Measurements from ENCODE around the gene TMEM183A. TPM values are rescaled to one million over a fixed set of nuclear protein-coding genes. Genes with fewer than 3 reads are reported as not detected.

The TMEM183A gene
- total and polyA plus RNA-seq, 9 of the 15 experiments (the other 6 are each of a cell fraction or from before 2014, with no cell fraction given) = 23.4 to 190 (median 124) TPM

- TF ChIP-seq ZNF280B (CRISPR knock-in tag; IDR thresholded peaks at IDR 0.05) = no peak
- TF ChIP-seq CTBP1 (IDR thresholded peaks at IDR 0.05; ENCODE audit: borderline replicate concordance) = peak; percentile 44; the same call in 1 of the 2 replicates
- TF ChIP-seq ZSCAN29 (IDR thresholded peaks at IDR 0.05) = no peak
- TF ChIP-seq BRD4 (IDR thresholded peaks at IDR 0.05) = no peak; the same call in none of the 2 replicates
- no peak for TF ChIP-seq ZNF778 (CRISPR knock-in tag; IDR thresholded peaks at IDR 0.05)
- no peak for TF ChIP-seq ZNF551 (CRISPR knock-in tag; IDR thresholded peaks at IDR 0.05)
- no peak for TF ChIP-seq SAFB2 (IDR thresholded peaks at IDR 0.05; ENCODE audit: borderline replicate concordance, low read depth, low read length, severe bottlenecking)
- TF ChIP-seq SETDB1 (IDR thresholded peaks at IDR 0.05; ENCODE audit: low read length) = peak; percentile 25
- no peak for TF ChIP-seq ZNF354B (CRISPR knock-in tag; IDR thresholded peaks at IDR 0.05)
- TF ChIP-seq GATAD2A (IDR thresholded peaks at IDR 0.05) = peak; percentile 36; the same call in 1 of the 2 replicates
- peak; percentile 84 for TF ChIP-seq L3MBTL2 (IDR thresholded peaks at IDR 0.05)
- no peak for TF ChIP-seq TCF7L2 (IDR thresholded peaks at IDR 0.05; ENCODE audit: low read depth, low read length)
- TF ChIP-seq ZZZ3 (IDR thresholded peaks at IDR 0.05) = no peak; the same call in 1 of the 2 replicates
- TF ChIP-seq ETS2 (tag; IDR thresholded peaks at IDR 0.05; ENCODE audit: borderline replicate concordance, poor library complexity, severe bottlenecking) = no peak
- no peak for TF ChIP-seq LARP7 (IDR thresholded peaks at IDR 0.05)
- no peak for TF ChIP-seq ZNF696 (CRISPR knock-in tag; conservative IDR thresholded peaks at IDR 0.05)
- TF ChIP-seq KLF1 (tag; IDR thresholded peaks at IDR 0.05) = no peak
- TF ChIP-seq ZBTB9 (CRISPR knock-in tag; IDR thresholded peaks at IDR 0.05) = no peak
- no peak for TF ChIP-seq ZNF764 (CRISPR knock-in tag; IDR thresholded peaks at IDR 0.05; ENCODE audit: low read depth)
- TF ChIP-seq NONO (IDR thresholded peaks at IDR 0.05; ENCODE audit: low read depth in 2 of 2, low read length in 1 of 2) = peak in 1 of 2 experiments; percentile 80; a peak in 1 of 4 replicates
- no peak for TF ChIP-seq SRSF3 (IDR thresholded peaks at IDR 0.05; ENCODE audit: insufficient read depth, low read length)
- peak; percentile 94 for TF ChIP-seq KHSRP (IDR thresholded peaks at IDR 0.05)
- TF ChIP-seq JUND (IDR thresholded peaks at IDR 0.05; ENCODE audit: borderline replicate concordance, low read depth, low read length) = peak; percentile 79
- TF ChIP-seq JUND (tag; IDR thresholded peaks at IDR 0.05; ENCODE audit: borderline replicate concordance, low read depth, low read length) = peak; percentile 60; the same call in 1 of the 3 replicates
- no peak for TF ChIP-seq PTTG1 (tag; IDR thresholded peaks at IDR 0.05; ENCODE audit: low read depth)
- no peak for TF ChIP-seq ZNF124 (CRISPR knock-in tag; IDR thresholded peaks at IDR 0.05)
- TF ChIP-seq ZNF133 (CRISPR knock-in tag; IDR thresholded peaks at IDR 0.05) = no peak
- TF ChIP-seq DPF2 (IDR thresholded peaks at IDR 0.05) = no peak
- peak; percentile 13; the same call in 1 of the 2 replicates for TF ChIP-seq SMARCA4 (IDR thresholded peaks at IDR 0.05)
These were observed at the start of gene TMEM183A (continued) for GRCh38 chr1:203006948-203007871.
